ENCODE results near the gene VAX1.

GRCh38 chr10:117090834-117091233 lies 47.2 kb downstream of the VAX1 start:
- TF ChIP-seq, protein P1, sequence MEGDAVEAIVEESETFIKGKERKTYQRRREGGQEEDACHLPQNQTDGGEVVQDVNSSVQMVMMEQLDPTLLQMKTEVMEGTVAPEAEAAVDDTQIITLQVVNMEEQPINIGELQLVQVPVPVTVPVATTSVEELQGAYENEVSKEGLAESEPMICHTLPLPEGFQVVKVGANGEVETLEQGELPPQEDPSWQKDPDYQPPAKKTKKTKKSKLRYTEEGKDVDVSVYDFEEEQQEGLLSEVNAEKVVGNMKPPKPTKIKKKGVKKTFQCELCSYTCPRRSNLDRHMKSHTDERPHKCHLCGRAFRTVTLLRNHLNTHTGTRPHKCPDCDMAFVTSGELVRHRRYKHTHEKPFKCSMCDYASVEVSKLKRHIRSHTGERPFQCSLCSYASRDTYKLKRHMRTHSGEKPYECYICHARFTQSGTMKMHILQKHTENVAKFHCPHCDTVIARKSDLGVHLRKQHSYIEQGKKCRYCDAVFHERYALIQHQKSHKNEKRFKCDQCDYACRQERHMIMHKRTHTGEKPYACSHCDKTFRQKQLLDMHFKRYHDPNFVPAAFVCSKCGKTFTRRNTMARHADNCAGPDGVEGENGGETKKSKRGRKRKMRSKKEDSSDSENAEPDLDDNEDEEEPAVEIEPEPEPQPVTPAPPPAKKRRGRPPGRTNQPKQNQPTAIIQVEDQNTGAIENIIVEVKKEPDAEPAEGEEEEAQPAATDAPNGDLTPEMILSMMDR (conservative IDR thresholded peaks at IDR 0.05; ENCODE audit: low read depth, low read length), result no peak
- TF ChIP-seq POLR2A (IDR thresholded peaks at IDR 0.05; ENCODE audit: low read depth, low read length) (no peak), NFE2L2 (IDR thresholded peaks at IDR 0.05; ENCODE audit: low read depth, low read length) (no peak), FOS (IDR thresholded peaks at IDR 0.05; ENCODE audit: low read depth, low read length) (no peak), MAZ (IDR thresholded peaks at IDR 0.05; ENCODE audit: borderline replicate concordance, low read depth, low read length) (no peak), RFX5 (IDR thresholded peaks at IDR 0.05; ENCODE audit: low read depth, low read length) (no peak), RAD21 (IDR thresholded peaks at IDR 0.05; ENCODE audit: low read length) (no peak), BHLHE40 (IDR thresholded peaks at IDR 0.05; ENCODE audit: low read depth, low read length) (no peak), MXI1 (IDR thresholded peaks at IDR 0.05; ENCODE audit: borderline replicate concordance, low read depth, low read length) (no peak), ELK1 (IDR thresholded peaks at IDR 0.05; ENCODE audit: borderline replicate concordance, low read depth, low read length) (no peak)
